CD14-positive monocyte (primary cell): Measurements from ENCODE around the gene SEZ6L. TPM values are rescaled to one million over a fixed set of nuclear protein-coding genes. Genes with fewer than 3 reads are reported as not detected.
A peak's percentile ranks its signal among the peaks of the same experiment; 100 is the strongest.

Source experiments
- DNase-seq, 3 donors: peaks; one replicate each; pipeline ENCODE4 v3.0.0-alpha.2; 2011 to 2022
- H2AFZ ChIP-seq: 2 replicates; pipeline ENCODE4 v1.6.0; 2012; ENCODE audit warnings: mild to moderate bottlenecking, low read depth, low read length, inconsistent platforms; ENCODE audit not compliant: insufficient read depth, poor library complexity, severe bottlenecking
- H3K27ac ChIP-seq, 2 donors: 1 replicate in 1 of 2; 2 replicates in 1 of 2; pipeline ENCODE4 v1.5.1; 2012 to 2013; ENCODE audit warnings: low read length in 2 of 2, control low read depth in 1 of 2, inconsistent platforms in 1 of 2, low read depth in 1 of 2, mild to moderate bottlenecking in 1 of 2
- H3K27me3 ChIP-seq, 2 donors: one replicate each; pipeline versions ENCODE4 v1.6.0 to v1.6.1; 2011 to 2013; ENCODE audit warnings: low read length in 2 of 2; ENCODE audit not compliant: control insufficient read depth in 2 of 2, insufficient read depth in 2 of 2
- H3K36me3 ChIP-seq, 2 donors: replicated peaks in 1 of 2; 1 replicate in 1 of 2; 2 replicates in 1 of 2; pipeline versions ENCODE4 v1.5.1 to v1.6.1; 2012 to 2013; ENCODE audit warnings: low read length in 2 of 2, control low read depth in 1 of 2, inconsistent platforms in 1 of 2, mild to moderate bottlenecking in 1 of 2; ENCODE audit not compliant: insufficient read depth in 2 of 2, control insufficient read depth in 1 of 2
- H3K4me1 ChIP-seq, 2 donors: 1 replicate in 1 of 2; 2 replicates in 1 of 2; pipeline versions ENCODE4 v1.5.1 to v1.6.1; 2012 to 2013; ENCODE audit warnings: low read length in 2 of 2, control low read depth in 1 of 2, inconsistent platforms in 1 of 2, mild to moderate bottlenecking in 1 of 2, moderate library complexity in 1 of 2; ENCODE audit not compliant: insufficient read depth in 2 of 2, control insufficient read depth in 1 of 2
- H3K4me2 ChIP-seq: replicated peaks from 2 replicates; pipeline ENCODE3; 2012; ENCODE audit warnings: low read length, moderate library complexity, mild to moderate bottlenecking; ENCODE audit not compliant: poor library complexity, severe bottlenecking; ENCODE audit errors: extremely low read depth
- H3K4me3 ChIP-seq, 3 experiments: fragments of 200-600 bp in 1 of 3; sonication (generic) in 1 of 3; replicated peaks in 1 of 3; 1 replicate in 2 of 3; 2 replicates in 1 of 3; pipeline ENCODE4 v1.5.1; 2011 to 2013; ENCODE audit warnings: low read length in 3 of 3, mild to moderate bottlenecking in 3 of 3, control low read depth in 2 of 3, low read depth in 2 of 3, inconsistent platforms in 1 of 3, moderate library complexity in 1 of 3
- H3K79me2 ChIP-seq: 2 replicates; pipeline ENCODE4 v1.6.0; 2012; ENCODE audit warnings: mild to moderate bottlenecking, control low read depth, inconsistent platforms, low read length, moderate library complexity; ENCODE audit not compliant: insufficient read depth
- H3K9ac ChIP-seq: 2 replicates; pipeline ENCODE4 v1.6.0; 2017; ENCODE audit warnings: low read length, mild to moderate bottlenecking; ENCODE audit not compliant: insufficient read depth, poor library complexity, severe bottlenecking
- H3K9me3 ChIP-seq, 2 donors: replicated peaks in 1 of 2; 1 replicate in 1 of 2; 2 replicates in 1 of 2; pipeline versions ENCODE4 v1.5.1 to v1.6.1; 2012 to 2013; ENCODE audit warnings: low read length in 2 of 2, control low read depth in 1 of 2; ENCODE audit not compliant: control insufficient read depth in 1 of 2, insufficient read depth in 1 of 2
- H4K20me1 ChIP-seq: 2 replicates; pipeline ENCODE4 v1.6.0; 2012; ENCODE audit warnings: mild to moderate bottlenecking, low read length, control low read depth, moderate library complexity; ENCODE audit not compliant: insufficient read depth
- H3K27ac Mint-ChIP-seq, 7 donors: one replicate each; pipeline ENCODE4 v1.8.0; 2020; ENCODE audit warnings: mild to moderate bottlenecking in 7 of 7, mixed read lengths in 7 of 7, moderate library complexity in 6 of 7, inconsistent platforms in 2 of 7
- H3K27me3 Mint-ChIP-seq, 3 donors: one replicate each; pipeline ENCODE4 v1.8.0; 2021 to 2022; ENCODE audit warnings: low read depth in 3 of 3, mild to moderate bottlenecking in 3 of 3, mixed read lengths in 3 of 3, moderate library complexity in 3 of 3, inconsistent platforms in 1 of 3
- H3K36me3 Mint-ChIP-seq, 2 donors: one replicate each; pipeline ENCODE4 v1.8.0; 2020; ENCODE audit warnings: mixed read lengths in 2 of 2, inconsistent platforms in 1 of 2, mild to moderate bottlenecking in 1 of 2
- H3K4me1 Mint-ChIP-seq: one replicate; pipeline ENCODE4 v1.8.0; 2020; ENCODE audit warnings: mild to moderate bottlenecking, mixed read lengths
- H3K4me3 Mint-ChIP-seq, 2 donors: one replicate each; pipeline ENCODE4 v1.8.0; 2020; ENCODE audit warnings: mild to moderate bottlenecking in 2 of 2, mixed read lengths in 2 of 2, moderate library complexity in 1 of 2
- H3K9me3 Mint-ChIP-seq, 7 donors: one replicate each; pipeline ENCODE4 v1.8.0; 2020 to 2022; ENCODE audit warnings: mixed read lengths in 7 of 7, mild to moderate bottlenecking in 6 of 7, moderate library complexity in 6 of 7, inconsistent platforms in 2 of 7
- WGBS: methylation state at CpG from one replicate; pipeline ENCODE4 v1.1.5; 2013; ENCODE audit warnings: missing lambda C conversion rate; ENCODE audit not compliant: insufficient coverage; 5-methylcytosine and 5-hydroxymethylcytosine counted together
- intact Hi-C, 2 donors: fragments of 100-400 bp; cut with micrococcal nuclease; formaldehyde crosslinking; loops; one replicate each; pipeline versions ENCODE4 v1.15.0 to v1.15.1; 2023
- polyA plus RNA-seq, 3 donors: library from polyadenylated mRNA; depleted of rRNA in 1 of 3; unstranded in 2 of 3; stranded (reverse) in 1 of 3; fragments of 300-500 nt in 2 of 3; fragments of >200 nt in 1 of 3; fragmentation: Illumina TruSeq in 2 of 3; gene quantifications; 1 replicate in 2 of 3; 2 replicates in 1 of 3; pipeline ENCODE4 v1.2.3, GENCODE V29; 2012 to 2021
- TF ChIP-seq, protein P1 (sequence below): fragments of 200-600 bp; IDR thresholded peaks from one replicate; pipeline ENCODE4 v1.8.0; 2022; ENCODE audit warnings: antibody characterized with exemption, mild to moderate bottlenecking

The SEZ6L gene
- polyA plus RNA-seq, 3 donors, result 0.43 to 2.8 (median 0.71) TPM

DNA sequence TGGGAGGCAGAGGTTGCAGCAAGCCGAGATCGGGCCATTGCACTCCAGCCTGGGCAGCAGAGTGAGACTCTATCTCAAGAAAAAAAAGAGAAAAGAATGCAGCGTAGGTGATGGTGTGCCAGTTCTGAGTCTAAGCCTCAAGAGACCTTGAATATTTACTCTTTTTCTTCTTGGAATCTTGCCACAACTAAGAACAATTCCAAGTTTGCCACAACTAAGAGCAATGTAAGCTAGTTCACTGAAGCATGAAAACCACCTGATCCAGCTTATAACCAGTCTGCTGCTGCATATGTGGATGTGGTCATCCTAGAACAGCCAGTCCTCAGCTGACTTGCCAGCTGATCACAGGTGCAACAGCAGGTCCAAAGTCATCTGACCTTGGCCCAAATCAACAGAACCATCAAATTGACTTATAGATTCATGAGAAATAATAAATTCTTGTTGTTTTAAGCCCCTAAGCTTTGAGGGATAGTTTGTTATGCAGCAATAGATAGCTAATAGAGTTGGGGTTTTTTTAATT is 25.4 kb upstream of the SEZ6L start:
- H3K27ac ChIP-seq, result no peak overlapping the region
- no peak overlapping the region for H3K4me3 ChIP-seq
- Mint-ChIP-seq H3K4me1 (no peaks in the 10 kb centered on the region), H3K9me3 (peaks cover 0 to 3% (median 0%) of the 10 kb centered on the region in 7 donors), H3K27me3 (peaks cover 16 to 26% (median 20%) of the 10 kb centered on the region in 3 donors), H3K4me3 (no peak overlapping the region), H3K36me3 (no peaks in the 10 kb centered on the region), H3K27ac (no peak overlapping the region)
- H2AFZ ChIP-seq, result no peak overlapping the region
- H3K4me1 ChIP-seq, result no peaks in the 10 kb centered on the region
- intact Hi-C loops, result no loop called here
- WGBS, result no CpG with 5 or more reads among the region's 3 CpGs
- H4K20me1 ChIP-seq, result no peaks in the 10 kb centered on the region
- no peaks in the 10 kb centered on the region for H3K79me2 ChIP-seq
- H3K4me2 ChIP-seq, result no peak overlapping the region
- H3K9ac ChIP-seq, result no peak overlapping the region
- H3K27me3 ChIP-seq, result peaks cover 6 to 7% of the 10 kb centered on the region in 2 donors
- TF ChIP-seq, protein P1, sequence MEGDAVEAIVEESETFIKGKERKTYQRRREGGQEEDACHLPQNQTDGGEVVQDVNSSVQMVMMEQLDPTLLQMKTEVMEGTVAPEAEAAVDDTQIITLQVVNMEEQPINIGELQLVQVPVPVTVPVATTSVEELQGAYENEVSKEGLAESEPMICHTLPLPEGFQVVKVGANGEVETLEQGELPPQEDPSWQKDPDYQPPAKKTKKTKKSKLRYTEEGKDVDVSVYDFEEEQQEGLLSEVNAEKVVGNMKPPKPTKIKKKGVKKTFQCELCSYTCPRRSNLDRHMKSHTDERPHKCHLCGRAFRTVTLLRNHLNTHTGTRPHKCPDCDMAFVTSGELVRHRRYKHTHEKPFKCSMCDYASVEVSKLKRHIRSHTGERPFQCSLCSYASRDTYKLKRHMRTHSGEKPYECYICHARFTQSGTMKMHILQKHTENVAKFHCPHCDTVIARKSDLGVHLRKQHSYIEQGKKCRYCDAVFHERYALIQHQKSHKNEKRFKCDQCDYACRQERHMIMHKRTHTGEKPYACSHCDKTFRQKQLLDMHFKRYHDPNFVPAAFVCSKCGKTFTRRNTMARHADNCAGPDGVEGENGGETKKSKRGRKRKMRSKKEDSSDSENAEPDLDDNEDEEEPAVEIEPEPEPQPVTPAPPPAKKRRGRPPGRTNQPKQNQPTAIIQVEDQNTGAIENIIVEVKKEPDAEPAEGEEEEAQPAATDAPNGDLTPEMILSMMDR, result no peak
- DNase-seq, result no peak
- no peaks in the 10 kb centered on the region for H3K9me3 ChIP-seq
- no peaks in the 10 kb centered on the region for H3K36me3 ChIP-seq

DNA sequence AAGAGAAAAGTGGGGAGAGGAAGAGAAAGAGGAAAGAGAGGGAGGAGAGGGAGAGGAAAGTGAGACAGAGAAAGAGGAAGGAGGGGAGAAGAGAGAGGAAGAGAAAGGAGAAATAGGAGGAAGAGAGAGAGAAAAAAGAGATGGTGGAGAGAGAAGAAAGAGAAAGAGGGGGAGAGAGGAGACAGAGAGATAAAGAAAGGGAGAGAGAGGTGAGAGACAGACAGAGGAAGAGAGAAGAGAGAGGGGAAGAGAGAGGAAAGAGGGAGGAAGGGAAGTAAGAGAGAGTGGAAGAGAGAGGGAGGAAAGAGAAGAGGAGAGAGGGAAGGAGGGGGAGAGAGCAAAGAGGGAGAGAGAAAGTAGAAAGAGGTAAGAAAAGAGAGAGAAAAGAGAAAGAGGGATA is 9.4 kb upstream of the SEZ6L start:
- Mint-ChIP-seq H3K27me3 (peaks cover 8 to 26% (median 11%) of the 10 kb centered on the region in 3 donors), H3K4me1 (peaks cover 5% of the 10 kb centered on the region)

More for the DNA sequence above, 9.4 kb upstream of the SEZ6L start:
- H3K36me3 ChIP-seq, result no peaks in the 10 kb centered on the region
- no peak overlapping the region for H3K4me3 ChIP-seq
- no peak overlapping the region for H3K27ac ChIP-seq
- TF ChIP-seq, protein P1, result no peak
- H3K4me2 ChIP-seq, result no peak overlapping the region
- DNase-seq, result no peak
- Mint-ChIP-seq H3K4me3 (no peak overlapping the region), H3K36me3 (no peaks in the 10 kb centered on the region), H3K27ac (peak overlapping the region in 1 of 7 donors; percentile 68), H3K9me3 (peaks cover 0 to 2% (median 0%) of the 10 kb centered on the region in 7 donors)
- intact Hi-C loops, result no loop called here
- no peaks in the 10 kb centered on the region for H4K20me1 ChIP-seq
- H2AFZ ChIP-seq, result no peak overlapping the region
- H3K9me3 ChIP-seq, result no peaks in the 10 kb centered on the region
- peaks cover 3 to 6% of the 10 kb centered on the region in 2 donors for H3K4me1 ChIP-seq
- no peak overlapping the region for H3K9ac ChIP-seq
- H3K27me3 ChIP-seq, result peaks cover 0 to 3% of the 10 kb centered on the region in 2 donors
- no peaks in the 10 kb centered on the region for H3K79me2 ChIP-seq
